HG03432 (cell line): ENCODE results near the gene BIRC5.

Source experiments
- ATAC-seq: cut with Tn5 transposase; IDR thresholded peaks from one replicate; pipeline ENCODE4 v1.9.1; 2021; ENCODE audit warnings: mild to moderate bottlenecking, moderate library complexity; ENCODE audit not compliant: unreplicated experiment

The BIRC5 gene

GRCh38 chr17:78271419-78272170 lies 57.5 kb downstream of the BIRC5 start:
- ATAC-seq: no peak

- no peak for ATAC-seq
These were observed 58.3 kb downstream of the BIRC5 start for GRCh38 chr17:78272181-78272913.

GRCh38 chr17:78272914-78273258 lies 58.8 kb downstream of the BIRC5 start:
- no peak for ATAC-seq

GRCh38 chr17:78273813-78274212 lies 59.8 kb downstream of the BIRC5 start:
- ATAC-seq: no peak
